T follicular helper cell (primary cell): Measurements from ENCODE around the gene SRGAP1.

Source experiments
- DNase-seq: peaks from one replicate; pipeline ENCODE4 v3.0.0-alpha.2; 2020; ENCODE audit warnings: low read depth

The SRGAP1 gene

DNA sequence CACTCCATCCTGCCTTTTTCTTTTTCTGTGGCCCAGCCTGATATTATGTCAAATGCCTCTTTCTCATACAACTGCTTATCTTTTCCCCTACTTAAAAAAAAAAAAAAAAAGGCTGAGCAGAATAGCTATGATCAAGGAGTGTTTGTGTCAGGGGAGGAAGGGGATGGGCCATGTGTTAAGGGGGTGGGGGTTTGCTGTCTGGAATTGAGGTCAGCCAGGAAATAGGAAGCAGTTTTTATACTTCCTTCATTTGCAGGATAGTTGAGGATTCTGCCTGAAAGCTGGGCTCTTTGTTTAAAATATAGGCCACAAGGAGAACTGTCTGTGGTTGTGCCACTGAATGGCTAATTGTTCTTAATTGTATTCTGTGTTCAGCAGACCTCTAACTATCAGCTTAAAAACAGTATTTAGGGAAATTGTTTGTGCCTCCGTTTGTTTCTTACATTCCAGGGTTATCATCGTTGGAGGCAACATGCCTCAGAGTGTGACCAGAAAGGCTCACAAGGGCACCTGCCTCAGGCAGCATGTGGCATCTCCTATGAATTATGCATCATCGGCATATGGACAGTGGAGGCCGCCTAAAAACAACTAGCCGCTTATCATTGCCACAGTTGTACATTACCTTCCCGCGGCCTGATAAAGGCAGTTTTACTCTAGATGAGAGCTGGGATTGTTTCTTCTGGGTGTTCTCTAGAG lies 96.0 kb downstream of the SRGAP1 start:
- DNase-seq, result no peak

DNA sequence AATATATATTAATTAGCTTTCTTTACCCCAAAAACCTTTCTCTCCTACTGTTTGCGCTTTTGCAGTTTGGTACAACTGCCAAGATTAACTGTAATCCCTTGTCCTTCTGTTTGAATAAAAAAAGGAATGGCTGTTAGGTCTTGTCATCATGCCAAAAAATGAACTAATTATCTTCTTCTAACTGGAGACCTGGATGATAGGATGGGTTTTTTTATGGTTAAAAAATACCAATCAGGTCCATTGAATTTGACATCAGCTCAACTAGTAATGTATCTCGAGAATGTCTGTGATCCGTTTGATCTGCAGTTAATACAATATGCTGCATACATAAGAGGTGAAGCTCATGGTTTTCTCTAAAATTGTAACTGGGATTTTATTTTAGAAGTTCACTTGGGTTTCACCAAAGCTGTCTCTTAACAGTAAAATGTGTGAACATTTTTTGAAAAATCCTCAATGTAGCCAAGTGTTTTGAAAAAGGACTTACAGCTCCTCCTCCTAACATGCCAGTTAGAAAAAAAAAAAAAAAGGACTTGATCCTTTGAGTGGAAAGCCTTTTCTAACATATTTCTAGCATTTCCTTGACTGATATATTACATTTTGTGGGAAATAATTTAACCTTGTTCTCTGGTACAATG lies 96.8 kb downstream of the SRGAP1 start:
- no peak for DNase-seq

DNA sequence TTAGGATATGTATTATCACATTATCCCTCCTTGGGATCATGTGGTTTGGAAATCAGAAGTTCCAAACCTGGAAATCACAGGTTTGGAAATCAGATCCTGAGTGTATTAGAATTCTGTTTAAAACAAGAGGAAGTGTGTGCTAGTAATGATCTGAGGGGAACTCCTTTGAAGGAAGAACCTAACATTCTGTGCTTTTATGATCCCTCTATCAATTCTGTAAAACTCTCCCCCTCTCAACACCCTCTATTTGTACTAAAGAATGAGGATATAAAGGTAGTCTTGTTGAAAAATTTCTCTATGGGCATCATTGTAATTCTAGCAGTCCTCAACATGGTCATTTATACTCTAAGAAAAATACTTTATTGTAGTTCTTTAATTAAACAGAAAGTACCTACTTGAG lies 97.4 kb downstream of the SRGAP1 start:
- DNase-seq, result no peak

DNA sequence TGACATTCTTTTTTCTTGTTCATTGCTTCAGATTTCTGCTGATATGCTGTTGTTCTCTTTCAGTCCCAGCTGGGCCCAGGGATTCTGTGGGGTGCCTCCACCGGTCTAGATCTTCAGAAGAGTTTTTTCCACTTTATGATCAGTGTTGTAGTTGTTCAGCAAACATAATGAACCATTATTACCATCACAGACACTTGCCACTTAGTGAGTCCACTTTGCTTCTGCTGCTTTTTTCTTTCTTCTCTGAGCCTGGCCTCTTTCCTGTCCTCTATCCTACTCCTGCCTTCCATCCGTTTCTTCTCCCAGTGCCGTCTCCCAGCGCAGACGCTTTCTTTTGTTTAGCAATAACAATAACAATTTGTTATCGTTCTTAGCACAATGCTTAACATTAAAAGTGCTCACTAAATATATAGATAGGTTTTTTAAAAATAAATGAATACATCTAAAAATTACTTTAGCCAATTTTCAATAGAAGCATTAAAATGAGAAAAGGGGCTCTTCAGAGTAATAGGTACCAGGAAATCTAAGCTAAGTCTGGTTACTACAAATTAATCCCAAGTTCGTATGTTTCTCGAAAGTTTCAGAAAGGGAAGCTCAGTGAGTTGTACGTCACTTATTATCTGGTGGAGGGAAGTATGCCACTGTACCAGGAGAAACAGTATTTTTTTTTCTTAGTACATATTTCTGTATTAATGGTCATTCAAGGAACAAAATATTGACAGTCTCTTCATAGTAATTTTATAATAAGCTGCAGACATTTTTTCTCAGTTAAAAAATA lies 98.2 kb downstream of the SRGAP1 start:
- no peak for DNase-seq

DNA sequence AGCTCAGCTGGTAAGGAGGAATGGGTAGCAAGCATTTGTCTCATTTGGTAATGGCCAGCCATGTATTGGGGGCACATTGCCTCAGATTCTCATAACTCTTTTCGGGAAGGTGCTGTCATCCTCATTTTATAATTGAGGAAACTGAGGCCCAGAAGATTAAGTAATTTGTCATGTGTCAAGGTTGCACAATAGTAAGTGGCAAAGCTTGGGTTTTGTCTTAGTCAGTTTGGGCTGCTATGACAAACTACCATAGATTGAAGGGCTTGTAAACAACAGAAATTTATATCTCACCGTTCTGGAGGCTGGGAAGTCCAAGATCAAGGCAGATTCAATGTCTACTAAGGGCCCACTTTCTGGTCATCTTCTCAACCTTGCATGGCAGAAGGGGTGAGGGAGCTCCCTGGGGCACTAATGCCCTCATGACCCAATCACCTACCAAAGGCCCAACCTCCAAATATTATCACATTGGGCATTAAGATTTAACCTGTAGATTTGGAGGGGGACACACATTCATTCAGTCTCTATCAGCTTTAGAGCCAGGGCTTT lies 99.6 kb downstream of the SRGAP1 start:
- no peak for DNase-seq

DNA sequence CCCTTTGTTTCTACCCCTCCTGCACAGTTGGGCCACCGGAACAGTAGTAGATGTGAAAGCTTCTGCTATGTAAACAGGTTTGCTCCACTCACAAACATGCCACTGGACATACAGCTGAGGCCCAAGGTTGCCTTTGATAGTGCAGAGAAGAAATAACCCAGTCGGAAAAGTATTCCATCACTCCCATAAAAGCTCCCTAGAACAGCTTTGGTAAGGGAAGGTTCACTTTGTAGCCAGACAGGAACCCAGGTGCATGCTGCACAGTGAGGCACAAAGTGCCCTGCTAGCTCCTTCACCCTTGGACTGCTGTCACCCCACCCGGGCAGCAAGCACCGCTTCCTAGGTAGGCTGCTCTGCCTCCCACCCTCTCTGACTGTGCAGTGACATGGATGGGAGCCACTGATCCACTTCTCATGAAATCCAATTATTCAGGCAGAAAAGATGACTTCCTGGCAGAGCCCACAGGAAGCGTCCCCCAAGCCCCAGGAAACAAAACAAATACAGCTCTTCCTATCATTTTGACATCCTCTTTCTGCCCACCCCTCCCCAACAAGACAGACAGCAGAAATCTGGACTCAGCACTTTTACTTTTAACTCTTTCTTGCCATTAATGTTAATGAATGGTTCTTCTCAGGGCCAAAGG lies 100.2 kb downstream of the SRGAP1 start:
- DNase-seq, result no peak

DNA sequence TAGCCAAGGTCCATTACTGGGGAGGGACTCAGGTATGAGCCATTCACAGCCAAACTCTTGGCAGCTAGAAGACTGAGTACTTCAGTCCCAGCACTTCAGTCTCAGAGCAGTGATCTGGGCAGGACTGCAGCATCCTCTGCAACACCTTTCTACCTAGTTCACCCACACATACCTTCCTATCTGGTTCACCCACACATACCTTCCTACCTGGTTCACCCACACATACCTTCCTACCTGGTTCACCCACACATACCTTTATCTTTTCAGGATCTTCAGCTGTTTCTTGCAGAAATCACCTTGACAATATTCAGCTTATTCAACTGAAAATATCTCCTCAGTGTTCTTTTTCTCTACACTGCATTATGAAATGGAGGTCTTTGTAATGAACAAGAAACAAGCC lies 101.3 kb downstream of the SRGAP1 start:
- no peak for DNase-seq

DNA sequence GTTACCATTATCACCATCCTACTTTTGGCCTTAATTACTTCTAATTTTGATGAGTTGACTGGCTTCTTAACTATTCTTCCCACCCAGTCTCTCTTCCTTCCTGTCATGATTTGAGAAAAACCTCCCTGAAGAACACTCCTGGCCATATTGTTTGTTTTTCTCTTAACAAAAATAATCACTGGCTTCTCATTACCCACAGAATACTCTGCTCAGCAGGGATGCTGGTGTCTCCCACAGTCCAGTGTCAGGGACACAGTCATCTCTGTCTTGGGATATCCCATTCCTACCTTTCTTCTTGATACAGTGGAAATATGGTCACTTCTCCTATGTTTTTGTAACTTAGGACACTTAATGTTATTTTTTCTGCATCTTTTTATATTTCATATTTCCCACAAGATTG lies 103.7 kb downstream of the SRGAP1 start:
- no peak for DNase-seq

DNA sequence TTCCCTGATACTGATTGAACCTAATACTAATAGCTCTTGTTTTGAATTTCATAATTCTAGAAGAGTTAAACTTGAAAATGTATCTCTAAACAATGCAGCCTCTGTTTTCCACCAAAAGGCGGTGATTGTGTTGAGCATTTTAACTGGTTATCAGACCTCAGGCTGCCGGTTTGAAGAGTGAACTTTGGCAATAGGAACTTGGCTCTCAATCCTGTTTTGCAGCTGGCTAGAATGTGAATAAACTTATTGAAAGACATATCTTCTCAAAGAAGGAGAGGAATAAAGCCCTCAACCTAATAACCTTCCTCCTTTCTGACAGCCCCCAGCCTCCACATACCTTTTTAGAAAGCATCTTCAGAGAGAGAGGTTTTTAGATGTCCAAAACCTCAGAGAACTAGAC lies 105.4 kb downstream of the SRGAP1 start:
- DNase-seq, result no peak

DNA sequence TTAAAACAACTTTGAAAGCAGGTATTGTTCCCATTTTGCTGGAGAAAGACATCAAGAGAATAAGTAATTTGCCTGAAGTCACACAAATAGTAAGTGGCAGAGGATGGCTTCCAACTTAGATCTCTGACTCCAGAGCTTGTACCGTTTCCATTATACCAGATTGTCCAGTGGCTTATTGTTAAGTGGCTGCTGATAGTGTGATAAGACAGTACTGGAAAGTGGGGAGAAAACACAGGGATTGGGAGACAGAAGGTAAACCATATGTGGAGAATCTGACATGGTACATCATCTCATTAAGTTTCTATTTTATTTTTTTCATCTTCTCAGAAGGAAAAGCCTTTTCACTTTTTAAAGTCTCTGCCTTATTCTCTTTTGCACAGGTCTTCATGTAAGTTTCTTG lies 108.5 kb downstream of the SRGAP1 start:
- DNase-seq, result no peak

DNA sequence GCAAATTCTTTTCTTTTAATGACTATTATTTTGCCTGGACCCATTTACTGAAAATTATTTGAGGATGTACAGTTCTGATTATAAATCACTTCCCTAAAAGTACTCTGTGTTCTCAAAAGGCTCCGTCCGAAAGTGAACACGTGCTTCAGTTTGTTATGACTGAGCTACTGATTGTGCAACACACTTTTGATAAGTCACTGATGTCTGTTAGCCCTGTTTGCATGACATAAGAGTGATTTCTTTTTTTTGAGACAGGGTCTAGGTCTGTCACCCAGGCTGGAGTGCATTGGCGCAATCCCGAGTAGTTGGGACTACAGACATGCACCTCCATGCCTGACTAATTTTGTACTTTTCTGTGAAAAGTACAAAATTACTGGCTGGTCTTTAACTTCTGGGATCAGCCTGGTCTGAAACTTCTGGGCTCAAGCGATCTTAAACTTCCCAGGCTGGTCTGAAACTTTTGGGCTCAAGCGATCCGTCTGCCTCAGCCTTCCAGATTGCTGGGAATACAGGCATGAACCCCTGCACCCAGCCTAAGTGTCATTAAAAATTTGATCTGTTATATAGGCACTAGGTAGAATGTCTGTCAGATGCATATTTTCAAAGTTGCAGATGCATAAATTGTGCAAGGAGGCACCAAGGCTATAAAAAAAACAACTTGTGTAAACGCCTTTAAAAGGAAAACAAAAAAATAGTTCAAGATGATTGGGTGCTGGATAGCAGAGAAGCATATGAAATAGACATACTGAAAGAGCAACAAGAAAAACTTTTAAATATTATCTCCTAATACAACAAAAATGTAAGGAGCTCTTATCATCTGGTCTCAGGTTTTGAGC lies 111.5 kb downstream of the SRGAP1 start:
- no peak for DNase-seq

DNA sequence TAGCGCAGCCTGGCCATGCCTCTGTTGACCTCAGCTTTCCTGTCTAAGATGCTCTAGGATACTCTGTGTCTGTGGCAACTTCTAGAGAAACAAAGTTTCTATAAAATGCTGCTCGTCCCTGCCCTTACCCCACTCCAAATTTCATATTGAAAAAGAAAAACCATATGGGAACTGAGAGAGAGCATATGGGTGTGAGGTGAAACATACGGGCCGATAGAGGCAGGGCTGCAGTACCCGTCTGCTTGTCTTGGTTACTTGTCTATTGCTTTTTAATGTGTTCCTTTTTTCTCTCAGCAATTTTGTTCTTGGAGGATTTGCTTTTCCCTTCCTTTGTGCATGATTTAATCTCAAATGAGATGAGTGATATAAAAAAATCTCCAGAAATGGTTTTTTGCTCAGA lies 113.0 kb downstream of the SRGAP1 start:
- no peak for DNase-seq

DNA sequence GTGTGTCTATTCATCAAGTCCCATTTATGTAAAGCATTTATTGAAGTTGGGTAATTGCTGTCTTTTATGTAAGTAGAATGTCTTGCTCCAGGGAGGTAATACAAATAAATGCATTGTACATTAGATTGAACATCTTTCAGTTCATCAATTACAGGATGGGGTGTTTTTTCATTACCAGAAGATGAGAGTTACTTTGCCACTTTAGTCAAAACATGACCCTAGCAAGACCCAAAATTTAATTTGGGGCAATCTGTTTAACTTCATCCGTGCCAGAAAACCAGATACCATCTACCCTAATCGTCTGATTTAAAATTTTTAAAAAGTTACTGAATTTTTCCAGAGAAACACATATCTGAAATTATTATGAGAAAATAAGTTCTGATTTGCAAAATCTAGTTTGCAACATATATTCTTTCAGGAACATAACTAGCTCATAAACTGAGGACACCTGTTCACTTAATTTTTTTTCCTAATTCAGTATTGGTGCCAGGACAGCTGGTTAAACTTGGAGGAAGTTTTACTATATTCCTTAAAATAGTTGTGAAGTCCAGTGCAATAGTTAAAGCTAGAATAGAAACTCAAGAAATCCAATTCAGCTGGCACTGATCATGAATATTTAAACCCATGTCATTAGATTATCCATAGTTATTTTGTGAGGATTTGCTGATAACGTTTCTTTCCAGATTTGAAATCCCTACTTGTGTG lies 114.5 kb downstream of the SRGAP1 start:
- no peak for DNase-seq

DNA sequence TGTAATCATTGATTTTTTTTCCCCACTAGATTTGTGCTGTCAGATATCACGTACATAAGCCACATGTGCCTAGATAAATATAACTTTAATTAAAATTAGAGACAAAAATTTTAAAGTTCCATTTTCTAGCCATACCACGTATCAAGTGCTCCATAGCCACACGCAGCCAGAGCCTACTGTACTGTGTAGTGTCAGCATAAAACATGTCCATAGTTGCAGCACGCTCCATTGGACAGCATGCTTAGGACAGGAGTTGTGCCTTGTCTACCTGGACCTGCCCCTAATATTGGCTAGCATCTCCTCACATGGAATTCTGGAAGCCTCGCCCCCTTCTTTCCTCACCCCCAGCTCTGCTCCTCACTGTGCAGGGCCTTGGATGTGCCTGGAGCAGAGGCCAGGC lies 116.5 kb downstream of the SRGAP1 start:
- DNase-seq, result no peak

DNA sequence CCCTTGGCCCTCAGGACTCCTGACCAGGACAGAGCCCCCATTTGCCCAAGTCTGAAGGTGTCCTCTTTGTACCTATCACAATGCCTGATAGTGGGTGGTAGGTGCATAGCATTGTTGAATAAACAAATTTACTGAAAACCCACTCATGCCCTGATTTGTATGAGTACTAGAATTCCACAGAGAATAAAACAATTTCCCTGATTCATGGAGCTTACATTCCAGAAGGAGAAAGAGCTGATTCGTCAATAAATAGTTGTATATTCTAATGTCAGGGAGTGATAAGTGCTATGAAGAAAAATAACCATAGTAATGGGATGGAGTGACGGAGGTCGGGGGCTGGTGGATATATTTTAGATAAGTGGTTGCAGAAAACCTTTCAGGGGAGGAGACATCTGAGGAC lies 117.0 kb downstream of the SRGAP1 start:
- no peak for DNase-seq

DNA sequence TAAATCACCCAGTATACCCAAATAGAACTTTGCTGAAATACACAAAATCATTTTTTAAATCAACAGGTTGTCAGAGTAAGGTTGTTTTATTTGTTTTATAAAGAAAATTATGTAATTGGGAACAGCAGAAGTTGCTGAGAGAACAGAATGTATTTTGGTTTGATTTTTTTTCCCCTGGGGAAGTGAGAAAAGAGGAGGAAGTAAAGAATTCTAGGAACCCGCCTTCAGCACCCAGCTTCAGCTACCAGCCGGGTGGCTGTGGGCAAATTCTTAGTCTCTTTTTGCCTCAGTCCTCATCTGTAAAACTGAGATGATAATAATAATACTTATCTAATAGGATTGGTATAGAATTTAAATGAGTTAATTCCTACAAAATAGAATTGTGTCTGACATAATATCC lies 119.4 kb downstream of the SRGAP1 start:
- no peak for DNase-seq

DNA sequence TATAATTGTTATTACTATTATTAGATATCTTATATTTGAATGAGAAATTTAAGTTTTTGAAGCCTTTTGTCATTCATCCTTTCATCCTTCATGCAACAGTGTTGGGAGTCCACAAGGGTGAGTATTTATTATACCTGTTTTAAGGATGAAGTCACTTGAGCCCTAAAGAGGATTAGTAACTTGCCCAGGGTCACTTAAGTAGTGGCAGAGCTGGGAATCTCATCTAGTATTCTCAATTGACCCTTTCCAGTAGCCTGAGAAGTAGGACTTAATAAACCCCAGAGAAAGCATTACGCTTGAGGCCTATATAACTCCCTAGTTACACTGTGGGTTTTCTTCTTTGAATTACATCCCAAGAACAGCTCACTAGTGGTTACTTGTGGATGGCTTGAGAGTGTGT lies 119.8 kb downstream of the SRGAP1 start:
- no peak for DNase-seq

DNA sequence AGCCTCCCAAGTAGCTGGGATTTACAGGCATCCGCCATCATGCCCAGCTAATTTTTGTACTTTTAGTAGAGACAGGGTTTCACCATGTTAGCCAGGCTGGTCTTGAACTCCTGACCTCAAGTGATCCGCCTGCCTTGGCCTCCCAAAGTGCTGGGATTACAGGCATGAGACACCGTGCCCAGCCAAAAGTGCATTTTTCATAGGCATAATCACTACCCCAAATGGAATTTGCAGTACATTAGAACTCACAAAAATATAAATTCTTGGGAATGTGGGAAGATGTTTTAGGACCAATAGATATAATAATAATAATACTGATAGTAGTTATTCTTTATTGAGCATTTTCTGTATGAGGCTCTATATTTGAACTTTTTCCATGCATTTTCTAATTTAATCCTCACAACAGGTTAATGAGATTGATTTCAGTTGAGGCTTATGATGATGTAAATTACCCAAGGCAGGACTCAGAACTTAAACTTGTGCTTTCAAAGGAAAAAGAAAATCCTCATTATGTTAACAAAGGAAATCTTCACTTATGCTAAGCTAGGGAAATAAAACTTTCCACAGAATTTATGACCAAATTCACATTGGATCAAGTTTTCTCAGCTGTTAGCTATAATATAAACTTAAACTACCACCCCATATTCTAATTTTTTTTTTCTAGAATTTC lies 121.6 kb downstream of the SRGAP1 start:
- no peak for DNase-seq

DNA sequence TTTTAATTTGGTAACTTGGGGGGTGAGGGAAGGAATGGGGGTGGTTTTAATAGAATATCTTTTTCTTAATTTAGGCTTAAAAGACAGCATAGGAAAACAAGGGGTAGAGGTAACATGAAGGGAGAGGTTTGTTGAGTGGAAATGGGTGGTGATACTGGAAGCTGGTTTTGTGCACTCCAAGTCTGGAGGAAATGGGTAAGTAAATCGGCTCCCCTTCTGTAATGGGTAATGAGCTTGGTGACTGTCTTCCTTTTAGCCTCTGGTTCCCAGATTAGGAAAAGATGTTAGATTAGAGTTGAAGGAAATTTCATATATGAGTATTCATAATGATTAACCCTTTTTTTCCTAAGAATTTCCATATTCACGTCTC lies 122.1 kb downstream of the SRGAP1 start:
- no peak for DNase-seq

DNA sequence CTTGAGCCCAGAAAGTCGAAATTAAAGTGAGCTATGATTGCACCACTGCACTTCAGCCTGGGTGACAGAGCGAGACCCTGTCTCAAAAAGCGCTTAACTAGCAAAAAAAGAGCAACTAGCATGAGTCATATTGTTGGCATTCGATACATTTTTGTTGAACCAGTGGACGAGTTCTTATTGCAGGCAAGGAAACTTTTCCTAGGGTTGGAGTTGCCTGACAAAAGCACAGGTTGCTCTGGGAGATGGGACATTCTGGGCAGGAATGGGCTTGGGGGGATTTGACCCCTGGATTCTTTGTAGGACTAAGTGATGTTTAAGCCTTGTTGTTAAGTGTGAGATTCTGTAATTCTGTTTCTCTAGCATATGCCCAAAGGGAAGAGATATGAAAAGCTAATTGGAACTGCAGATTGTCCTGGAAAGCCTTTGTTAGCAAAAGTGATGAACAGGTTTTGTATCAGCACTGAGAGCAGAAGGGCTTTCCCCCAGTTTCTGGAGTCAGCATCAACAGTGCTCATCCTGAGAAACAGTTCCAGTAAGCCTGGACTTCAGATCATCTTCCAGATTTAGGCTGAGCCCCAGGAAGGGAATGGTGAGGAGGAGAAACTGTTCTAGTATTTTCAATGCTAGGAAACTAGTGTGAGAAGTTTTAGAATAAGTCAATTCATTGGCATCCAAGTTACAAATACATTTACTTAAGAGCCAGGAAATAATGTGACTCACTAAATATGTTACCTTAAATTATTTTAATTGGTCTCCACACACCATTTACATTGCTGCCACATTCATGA lies 123.1 kb downstream of the SRGAP1 start:
- no peak for DNase-seq
